Hepatic stellate cell (primary cell): ENCODE measurements around the gene PCDHA5.
"Not testable (repeated sequence)": the region's sequence is repeated elsewhere in the genome, so short reads cannot be mapped to it uniquely, and the experiment has no call there.

Experiments used
- DNase-seq: peaks from one replicate; pipeline ENCODE4 v3.0.0; 2011; ENCODE audit warnings: low spot score

PCDHA5 gene

DNA sequence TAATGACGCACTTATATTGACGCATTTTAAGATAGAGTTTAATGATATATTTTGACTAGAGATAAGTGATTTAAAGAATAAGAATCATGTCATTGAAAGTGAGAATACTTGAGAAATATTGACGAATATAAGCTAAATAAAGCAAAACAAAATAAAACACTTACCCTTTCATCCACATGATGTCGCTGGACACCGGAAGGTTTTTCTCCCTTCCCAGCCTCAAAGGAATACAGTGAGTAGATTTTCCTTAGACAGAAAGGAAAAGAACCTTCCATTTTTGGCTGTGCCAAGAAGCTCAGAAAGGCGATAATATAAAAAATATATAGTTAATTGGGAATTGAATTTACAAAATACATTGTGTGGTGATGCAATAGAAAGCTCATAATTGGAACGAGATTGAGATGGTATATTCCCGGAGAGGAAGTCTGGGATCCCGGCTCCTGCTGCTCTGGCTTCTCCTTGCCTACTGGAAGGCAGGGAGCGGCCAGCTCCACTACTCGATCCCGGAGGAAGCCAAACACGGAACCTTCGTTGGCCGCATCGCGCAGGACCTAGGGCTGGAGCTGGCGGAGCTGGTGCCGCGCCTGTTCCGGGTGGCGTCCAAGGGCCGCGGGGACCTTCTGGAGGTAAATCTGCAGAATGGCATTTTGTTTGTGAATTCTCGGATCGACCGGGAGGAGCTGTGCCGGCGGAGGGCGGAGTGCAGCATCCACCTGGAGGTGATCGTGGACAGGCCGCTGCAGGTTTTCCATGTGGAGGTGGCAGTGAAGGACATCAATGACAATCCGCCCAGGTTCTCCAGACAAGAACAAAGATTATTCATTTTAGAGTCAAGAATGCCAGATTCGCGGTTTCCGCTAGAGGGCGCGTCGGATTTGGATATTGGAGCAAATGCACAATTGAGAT lies at the start of gene PCDHA5:
TSS of gene PCDHA5 (plus strand) at position 239 of the 906 bp plus-strand sequence.
- DNase-seq = peak; percentile 19

DNA sequence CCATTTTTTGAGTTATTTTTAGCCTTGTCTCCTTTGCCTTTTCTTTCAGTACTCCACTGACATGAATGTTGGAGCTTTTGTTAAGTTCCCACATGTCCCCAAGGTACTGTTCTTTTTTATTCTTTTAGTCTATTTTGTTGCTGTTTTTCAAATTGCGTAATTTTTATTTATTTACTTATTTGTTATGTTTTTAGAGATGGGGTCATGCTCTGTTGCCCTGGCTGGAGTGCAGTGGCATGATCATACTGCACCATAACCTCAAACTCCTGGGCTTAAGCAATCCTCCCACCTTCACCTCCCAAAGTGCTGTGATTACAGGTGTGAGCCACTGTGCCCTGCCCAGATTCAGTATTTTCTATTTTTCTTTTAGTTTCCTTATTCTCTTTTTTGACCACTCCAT lies 40.9 kb upstream of the PCDHA5 start:
- DNase-seq = no peak

- no peak for DNase-seq
These were observed 35.3 kb upstream of the PCDHA5 start, which contains the start of gene PCDHA1 for GRCh38 chr5:140785905-140786686. Gene PCDHA1 (plus strand): TSS chr5:140786140.

- DNase-seq = not testable (repeated sequence)
These were observed 34.0 kb upstream of the PCDHA5 start for GRCh38 chr5:140787422-140787821.

GRCh38 chr5:140787849-140788504 lies 33.4 kb upstream of the PCDHA5 start:
- not testable (repeated sequence) for DNase-seq

DNA sequence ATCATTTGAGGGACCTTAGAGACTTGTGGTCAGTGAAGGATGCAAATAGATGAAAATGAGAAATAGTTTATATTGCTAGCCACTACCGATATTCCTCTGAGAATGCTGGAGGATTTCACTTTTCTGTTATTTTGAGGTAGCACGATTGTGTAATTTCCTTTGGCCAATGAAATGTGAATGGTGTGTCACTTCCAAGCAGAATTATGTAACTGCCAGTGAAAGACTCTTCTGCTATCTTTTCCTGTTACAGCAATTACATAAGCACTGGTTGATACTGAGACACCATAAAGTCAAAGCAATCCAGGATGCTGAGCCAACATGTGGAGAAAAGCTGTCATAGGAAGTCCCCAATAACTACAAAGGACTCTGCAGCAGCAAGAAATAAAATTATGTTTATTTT lies 30.3 kb upstream of the PCDHA5 start:
- no peak for DNase-seq

- DNase-seq = no peak
These were observed 26.7 kb upstream of the PCDHA5 start, which contains the start of gene PCDHA2 for GRCh38 chr5:140794595-140795258. Gene PCDHA2 (plus strand): TSS chr5:140794852.

DNA sequence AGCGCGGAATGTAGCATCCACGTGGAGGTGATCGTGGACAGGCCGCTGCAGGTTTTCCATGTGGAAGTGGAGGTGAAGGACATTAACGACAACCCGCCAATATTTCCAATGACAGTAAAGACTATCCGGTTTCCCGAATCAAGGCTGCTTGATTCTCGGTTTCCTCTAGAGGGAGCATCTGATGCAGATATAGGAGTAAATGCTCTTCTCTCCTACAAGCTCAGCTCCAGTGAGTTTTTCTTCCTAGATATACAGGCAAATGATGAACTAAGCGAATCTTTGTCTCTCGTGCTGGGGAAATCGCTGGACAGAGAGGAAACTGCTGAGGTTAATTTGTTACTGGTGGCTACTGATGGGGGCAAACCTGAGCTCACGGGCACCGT lies 26.2 kb upstream of the PCDHA5 start:
- DNase-seq = peak; percentile 19

- DNase-seq = not testable (repeated sequence)
These were observed 25.2 kb upstream of the PCDHA5 start for GRCh38 chr5:140796072-140796717.

GRCh38 chr5:140796718-140797095 lies 24.7 kb upstream of the PCDHA5 start:
- DNase-seq = no peak

- peak; percentile 9 for DNase-seq
These were observed 20.5 kb upstream of the PCDHA5 start, which contains the start of gene PCDHA3 for GRCh38 chr5:140800816-140801493. Gene PCDHA3 (plus strand): TSS chr5:140801057.

DNA sequence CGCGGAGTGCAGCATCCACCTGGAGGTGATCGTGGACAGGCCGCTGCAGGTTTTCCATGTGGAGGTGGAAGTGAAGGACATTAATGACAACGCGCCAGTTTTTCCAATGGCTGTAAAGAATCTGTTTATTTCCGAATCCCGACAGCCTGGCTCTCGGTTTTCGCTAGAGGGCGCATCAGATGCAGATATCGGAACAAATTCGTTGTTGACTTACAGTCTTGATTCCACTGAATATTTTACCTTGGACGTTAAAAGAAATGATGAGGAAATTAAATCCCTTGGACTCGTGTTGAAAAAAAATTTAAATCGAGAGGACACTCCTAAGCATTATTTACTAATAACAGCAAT lies 19.9 kb upstream of the PCDHA5 start:
- DNase-seq = peak; percentile 17

GRCh38 chr5:140802381-140802780 lies 19.0 kb upstream of the PCDHA5 start:
- not testable (repeated sequence) for DNase-seq

- no peak for DNase-seq
These were observed 18.6 kb upstream of the PCDHA5 start for GRCh38 chr5:140802781-140803271.

- peak; percentile 9 for DNase-seq
These were observed 14.3 kb upstream of the PCDHA5 start, which contains the start of gene PCDHA4 for GRCh38 chr5:140806834-140807775. Gene PCDHA4 (plus strand): TSS chr5:140807068.

- not testable (repeated sequence) for DNase-seq
These were observed 13.0 kb upstream of the PCDHA5 start for GRCh38 chr5:140808241-140808888.

- DNase-seq = no peak
These were observed 12.5 kb upstream of the PCDHA5 start for GRCh38 chr5:140808889-140809291.

- DNase-seq = no peak
These were observed 842 bp downstream of the PCDHA5 start for GRCh38 chr5:140822281-140822629.

- DNase-seq = not testable (repeated sequence)
These were observed 1.6 kb downstream of the PCDHA5 start for GRCh38 chr5:140822969-140823368.
